ENCODE measurements around the gene ITGB4. TPM values are rescaled to one million over a fixed set of nuclear protein-coding genes. Genes with fewer than 3 reads are reported as not detected.

Gene ITGB4
- total RNA-seq, 2 experiments from 2014 or later: 0.89 to 2.0 TPM

- H3K27me3 Mint-ChIP-seq (ENCODE audit: low read depth): no peaks in the 10 kb centered on the region
- H3K36me3 Mint-ChIP-seq (ENCODE audit: low read depth): peaks cover 44% of the 10 kb centered on the region
- ATAC-seq (no peak), DNase-seq (no peak)
- POLR2A ChIA-PET: interaction anchor here (1.0 kb wide), 1 partner anchor 9 kb away, joined by 3 read pairs; no protein-coding TSS in a partner anchor
- no peaks in the 10 kb centered on the region for H3K9me3 Mint-ChIP-seq (ENCODE audit: insufficient read depth)
- CTCF ChIA-PET: interaction anchor here (0.9 to 1.7 kb wide), 5 partner anchors 15 to 65 kb away, joined by 3 to 5 read pairs (median 3); partner anchors contain the start of gene SMIM5
- peak overlapping the region; percentile 31 for H3K27ac Mint-ChIP-seq
- H3K4me3 Mint-ChIP-seq: no peak overlapping the region
- H3K4me1 Mint-ChIP-seq (ENCODE audit: low read depth): no peaks in the 10 kb centered on the region
These were observed 23.5 kb upstream of the ITGB4 start for GRCh38 chr17:75697651-75698291.

GRCh38 chr17:75698659-75699058 lies 22.6 kb upstream of the ITGB4 start:
- Mint-ChIP-seq H3K9me3 (ENCODE audit: insufficient read depth) (no peaks in the 10 kb centered on the region), H3K27ac (no peak overlapping the region)
- POLR2A ChIA-PET: interaction anchor here (1.0 kb wide), 1 partner anchor 9 kb away, joined by 3 read pairs; no protein-coding TSS in a partner anchor

GRCh38 chr17:75701288-75701687 lies 20.0 kb upstream of the ITGB4 start:
- ChIA-PET POLR2A (no interaction called here), CTCF (no interaction called here)
- no peaks in the 10 kb centered on the region for H3K27me3 Mint-ChIP-seq (ENCODE audit: low read depth)
- no peaks in the 10 kb centered on the region for H3K4me1 Mint-ChIP-seq (ENCODE audit: low read depth)
- DNase-seq: no peak
- H3K4me3 Mint-ChIP-seq: no peak overlapping the region
- no peak overlapping the region for H3K27ac Mint-ChIP-seq
- no peak for ATAC-seq
- no peaks in the 10 kb centered on the region for H3K9me3 Mint-ChIP-seq (ENCODE audit: insufficient read depth)
- peaks cover 42% of the 10 kb centered on the region for H3K36me3 Mint-ChIP-seq (ENCODE audit: low read depth)

More at GRCh38 chr17:75698659-75699058, 22.6 kb upstream of the ITGB4 start:
- Mint-ChIP-seq H3K4me3 (no peak overlapping the region), H3K4me1 (ENCODE audit: low read depth) (no peaks in the 10 kb centered on the region), H3K36me3 (ENCODE audit: low read depth) (peaks cover 47% of the 10 kb centered on the region), H3K27me3 (ENCODE audit: low read depth) (no peaks in the 10 kb centered on the region)
- ATAC-seq: no peak
- no peak for DNase-seq
- CTCF ChIA-PET: interaction anchor here (0.9 to 1.7 kb wide), 5 partner anchors 16 to 66 kb away, joined by 3 to 5 read pairs (median 3); partner anchors contain the start of gene SMIM5

- DNase-seq: no peak
- Mint-ChIP-seq H3K4me1 (ENCODE audit: low read depth) (no peaks in the 10 kb centered on the region), H3K4me3 (no peak overlapping the region), H3K27me3 (ENCODE audit: low read depth) (no peaks in the 10 kb centered on the region), H3K27ac (no peak overlapping the region), H3K36me3 (ENCODE audit: low read depth) (peaks cover 48% of the 10 kb centered on the region), H3K9me3 (ENCODE audit: insufficient read depth) (no peaks in the 10 kb centered on the region)
- POLR2A ChIA-PET: interaction anchor here (0.9 kb wide), 1 partner anchor 12 kb away, joined by 3 read pairs; no protein-coding TSS in a partner anchor
- CTCF ChIA-PET: interaction anchor here (2.3 kb wide), 1 partner anchor 45 kb away, joined by 11 read pairs; no protein-coding TSS in a partner anchor
- no peak for ATAC-seq
These were observed 18.1 kb upstream of the ITGB4 start for GRCh38 chr17:75703191-75703590.

- CTCF ChIA-PET: interaction anchor here (2.3 kb wide), 1 partner anchor 44 kb away, joined by 11 read pairs; no protein-coding TSS in a partner anchor
- POLR2A ChIA-PET: interaction anchor here (0.9 kb wide), 2 partner anchors 12 to 15 kb away, joined by 3 read pairs; no protein-coding TSS in a partner anchor
- H3K27me3 Mint-ChIP-seq (ENCODE audit: low read depth): no peaks in the 10 kb centered on the region
- H3K4me3 Mint-ChIP-seq: no peak overlapping the region
- DNase-seq (no peak), ATAC-seq (no peak)
- H3K27ac Mint-ChIP-seq: no peak overlapping the region
- no peaks in the 10 kb centered on the region for H3K4me1 Mint-ChIP-seq (ENCODE audit: low read depth)
- no peaks in the 10 kb centered on the region for H3K9me3 Mint-ChIP-seq (ENCODE audit: insufficient read depth)
- H3K36me3 Mint-ChIP-seq (ENCODE audit: low read depth): peaks cover 51% of the 10 kb centered on the region
These were observed 17.7 kb upstream of the ITGB4 start for GRCh38 chr17:75703591-75703990.

- ChIA-PET CTCF (interaction anchor here (1.5 kb wide), 1 partner anchor 43 kb away, joined by 6 read pairs; no protein-coding TSS in a partner anchor), POLR2A (interaction anchor here (1.6 kb wide), 1 partner anchor 9 kb away, joined by 3 read pairs; no protein-coding TSS in a partner anchor)
- DNase-seq (no peak), ATAC-seq (no peak)
- peaks cover 47% of the 10 kb centered on the region for H3K36me3 Mint-ChIP-seq (ENCODE audit: low read depth)
- H3K27me3 Mint-ChIP-seq (ENCODE audit: low read depth): no peaks in the 10 kb centered on the region
- H3K27ac Mint-ChIP-seq: no peak overlapping the region
- no peaks in the 10 kb centered on the region for H3K4me1 Mint-ChIP-seq (ENCODE audit: low read depth)
- H3K4me3 Mint-ChIP-seq: no peak overlapping the region
- H3K9me3 Mint-ChIP-seq (ENCODE audit: insufficient read depth): no peaks in the 10 kb centered on the region
These were observed 16.0 kb upstream of the ITGB4 start for GRCh38 chr17:75704963-75705875.

- Mint-ChIP-seq H3K36me3 (ENCODE audit: low read depth) (peaks cover 41% of the 10 kb centered on the region), H3K27ac (no peak overlapping the region), H3K27me3 (ENCODE audit: low read depth) (peaks cover 3% of the 10 kb centered on the region), H3K4me3 (no peak overlapping the region), H3K4me1 (ENCODE audit: low read depth) (no peaks in the 10 kb centered on the region), H3K9me3 (ENCODE audit: insufficient read depth) (no peaks in the 10 kb centered on the region)
- DNase-seq: no peak
- ChIA-PET CTCF (interaction anchor here (0.9 to 1.5 kb wide), 2 partner anchors 32 to 42 kb away, joined by 4 to 6 read pairs; no protein-coding TSS in a partner anchor), POLR2A (interaction anchor here (0.7 to 1.6 kb wide), 4 partner anchors 10 to 46 kb away, joined by 3 to 4 read pairs (median 3); partner anchors contain the start of genes RECQL5 and SAP30BP)
- no peak for ATAC-seq
These were observed 15.1 kb upstream of the ITGB4 start for GRCh38 chr17:75706042-75706728.

GRCh38 chr17:75707079-75707571 lies 14.1 kb upstream of the ITGB4 start:
- H3K4me1 Mint-ChIP-seq (ENCODE audit: low read depth): no peaks in the 10 kb centered on the region
- no peak for DNase-seq
- ChIA-PET POLR2A (interaction anchor here (1.2 to 1.6 kb wide), 3 partner anchors 11 to 45 kb away, joined by 3 to 4 read pairs (median 3); partner anchors contain the start of genes RECQL5 and SAP30BP), CTCF (interaction anchor here (0.9 kb wide), 2 partner anchors 33 to 46 kb away, joined by 3 to 4 read pairs; no protein-coding TSS in a partner anchor)
- H3K27ac Mint-ChIP-seq: no peak overlapping the region
- no peaks in the 10 kb centered on the region for H3K9me3 Mint-ChIP-seq (ENCODE audit: insufficient read depth)
- H3K4me3 Mint-ChIP-seq: no peak overlapping the region
- peaks cover 3% of the 10 kb centered on the region for H3K27me3 Mint-ChIP-seq (ENCODE audit: low read depth)
- H3K36me3 Mint-ChIP-seq (ENCODE audit: low read depth): peaks cover 36% of the 10 kb centered on the region
- ATAC-seq: peak; percentile 29

GRCh38 chr17:75712446-75712845 lies 8.8 kb upstream of the ITGB4 start:
- Mint-ChIP-seq H3K4me1 (ENCODE audit: low read depth) (no peaks in the 10 kb centered on the region), H3K4me3 (no peak overlapping the region), H3K27ac (no peak overlapping the region), H3K27me3 (ENCODE audit: low read depth) (peaks cover 6% of the 10 kb centered on the region), H3K9me3 (ENCODE audit: insufficient read depth) (no peaks in the 10 kb centered on the region), H3K36me3 (ENCODE audit: low read depth) (peaks cover 8% of the 10 kb centered on the region)
- ChIA-PET POLR2A (no interaction called here), CTCF (interaction anchor here (0.6 to 2.4 kb wide), 3 partner anchors 36 to 60 kb away, joined by 3 to 10 read pairs (median 5); no protein-coding TSS in a partner anchor)
- ATAC-seq (no peak), DNase-seq (no peak)

- ATAC-seq (no peak), DNase-seq (no peak)
- POLR2A ChIA-PET: interaction anchor here (1.9 kb wide), 1 partner anchor 52 kb away, joined by 4 read pairs; the partner anchor contains the start of genes RECQL5 and SAP30BP
- H3K4me1 Mint-ChIP-seq (ENCODE audit: low read depth): peaks cover 6% of the 10 kb centered on the region
- H3K27ac Mint-ChIP-seq: no peak overlapping the region
- H3K27me3 Mint-ChIP-seq (ENCODE audit: low read depth): peaks cover 17% of the 10 kb centered on the region
- H3K36me3 Mint-ChIP-seq (ENCODE audit: low read depth): no peaks in the 10 kb centered on the region
- CTCF ChIA-PET: interaction anchor here (2.0 to 3.0 kb wide), 3 partner anchors 28 to 34 kb away, joined by 7 to 16 read pairs (median 14); no protein-coding TSS in a partner anchor
- H3K9me3 Mint-ChIP-seq (ENCODE audit: insufficient read depth): no peaks in the 10 kb centered on the region
- H3K4me3 Mint-ChIP-seq: no peak overlapping the region
These were observed 1.5 kb upstream of the ITGB4 start for GRCh38 chr17:75719732-75720131.

Measured in activated CD8-positive, alpha-beta T cell treated with anti-CD3 and anti-CD28 coated beads, Interleukin-2, amount 10 ng/mL, durations not matched to agents 7 days and 5 days (primary cell).